Measurements from ENCODE around the gene MYH8.

The MYH8 gene
- long read RNA-seq, result 0 reads

DNA sequence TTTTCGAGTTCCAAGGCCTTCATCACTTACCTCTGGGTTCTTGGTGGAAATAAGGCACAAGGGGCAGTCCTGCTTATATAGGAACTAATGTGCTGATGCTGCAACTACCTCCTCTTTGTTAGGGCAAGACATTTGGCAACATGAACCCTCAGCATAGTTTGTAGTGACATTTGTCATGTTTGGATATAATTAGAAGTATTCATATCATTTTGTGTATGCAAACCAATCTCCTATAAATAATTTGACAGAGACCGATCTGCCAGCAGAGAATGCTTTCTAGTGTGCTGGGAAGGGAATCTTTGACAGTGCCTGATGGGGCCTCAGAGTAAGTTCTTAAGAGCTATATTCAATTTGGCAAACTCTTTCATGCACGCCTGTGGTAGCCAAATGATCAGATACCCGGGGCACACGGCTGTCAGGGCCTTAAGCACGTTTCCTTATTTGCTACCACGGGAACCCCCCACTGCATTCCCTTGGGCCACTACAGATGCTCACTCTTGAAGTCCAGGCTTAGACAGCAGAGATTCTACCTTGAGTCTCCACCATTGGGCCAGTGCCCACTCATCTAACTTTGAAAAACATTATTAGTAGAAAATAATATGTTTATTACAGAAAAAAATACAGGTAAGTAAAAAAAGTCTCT, at the start of gene MYH8:
TSS of gene MYH8 (minus strand) at position 51 of the 643 bp plus-strand sequence. CDS start 1,723 bp downstream, outside the sequence.
- Histone ChIP-seq H3K27me3 (ENCODE audit: insufficient read depth, poor library complexity, severe bottlenecking) (no peaks in the 10 kb centered on the region), H3K4me3 (replicated peaks; ENCODE audit: insufficient read depth, low read length) (no peak within 1 kb of the TSS), H3K27ac (replicated peaks) (no peak within 1 kb of the TSS)
- TF ChIP-seq, protein P1, sequence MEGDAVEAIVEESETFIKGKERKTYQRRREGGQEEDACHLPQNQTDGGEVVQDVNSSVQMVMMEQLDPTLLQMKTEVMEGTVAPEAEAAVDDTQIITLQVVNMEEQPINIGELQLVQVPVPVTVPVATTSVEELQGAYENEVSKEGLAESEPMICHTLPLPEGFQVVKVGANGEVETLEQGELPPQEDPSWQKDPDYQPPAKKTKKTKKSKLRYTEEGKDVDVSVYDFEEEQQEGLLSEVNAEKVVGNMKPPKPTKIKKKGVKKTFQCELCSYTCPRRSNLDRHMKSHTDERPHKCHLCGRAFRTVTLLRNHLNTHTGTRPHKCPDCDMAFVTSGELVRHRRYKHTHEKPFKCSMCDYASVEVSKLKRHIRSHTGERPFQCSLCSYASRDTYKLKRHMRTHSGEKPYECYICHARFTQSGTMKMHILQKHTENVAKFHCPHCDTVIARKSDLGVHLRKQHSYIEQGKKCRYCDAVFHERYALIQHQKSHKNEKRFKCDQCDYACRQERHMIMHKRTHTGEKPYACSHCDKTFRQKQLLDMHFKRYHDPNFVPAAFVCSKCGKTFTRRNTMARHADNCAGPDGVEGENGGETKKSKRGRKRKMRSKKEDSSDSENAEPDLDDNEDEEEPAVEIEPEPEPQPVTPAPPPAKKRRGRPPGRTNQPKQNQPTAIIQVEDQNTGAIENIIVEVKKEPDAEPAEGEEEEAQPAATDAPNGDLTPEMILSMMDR (IDR thresholded peaks at IDR 0.05; ENCODE audit: insufficient read depth, low read length), result no peak
- TF ChIP-seq GABPA (IDR thresholded peaks at IDR 0.05; ENCODE audit: low read depth) (no peak), POLR2AphosphoS5 (IDR thresholded peaks at IDR 0.05; ENCODE audit: low read depth) (no peak)
- no peak for DNase-seq (ENCODE audit: low read depth in 1 of 2, low spot score in 1 of 2)

DNA sequence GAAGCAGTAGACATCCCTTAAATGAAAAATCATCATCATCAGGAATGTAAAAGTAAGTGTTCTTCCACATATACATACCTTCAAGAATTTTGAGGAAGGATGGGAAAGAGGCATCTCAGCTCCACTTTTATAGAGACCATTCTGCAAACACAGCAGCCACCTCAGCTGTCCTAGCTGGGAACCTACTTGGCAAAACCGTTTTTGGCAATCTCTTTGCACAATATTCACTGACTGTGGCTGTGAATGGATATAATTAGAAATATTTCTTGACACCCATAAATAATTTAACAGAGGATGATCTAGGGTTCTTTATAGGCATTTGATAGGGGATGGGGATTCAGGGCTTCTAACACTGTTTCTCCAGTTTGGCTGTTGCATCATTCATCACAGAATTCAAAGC, 47.7 kb upstream of the MYH8 start, which contains the start of gene MYH4:
TSS of gene MYH4 (minus strand) at position 101 of the 400 bp plus-strand sequence. CDS start 2,814 bp downstream, outside the sequence.
- TF ChIP-seq, protein P1 (IDR thresholded peaks at IDR 0.05; ENCODE audit: insufficient read depth, low read length), result no peak
- TF ChIP-seq POLR2AphosphoS5 (IDR thresholded peaks at IDR 0.05; ENCODE audit: low read depth) (no peak), SPI1 (IDR thresholded peaks at IDR 0.05; ENCODE audit: borderline replicate concordance, low read depth) (no peak)
- no peak for DNase-seq (ENCODE audit: low read depth in 1 of 2, low spot score in 1 of 2)
- no peak within 1 kb of the TSS for H3K4me3 ChIP-seq (replicated peaks; ENCODE audit: insufficient read depth, low read length)
- no peak within 1 kb of the TSS for H3K27ac ChIP-seq (replicated peaks)
- H3K27me3 ChIP-seq (ENCODE audit: insufficient read depth, poor library complexity, severe bottlenecking), result no peaks in the 10 kb centered on the region

DNA sequence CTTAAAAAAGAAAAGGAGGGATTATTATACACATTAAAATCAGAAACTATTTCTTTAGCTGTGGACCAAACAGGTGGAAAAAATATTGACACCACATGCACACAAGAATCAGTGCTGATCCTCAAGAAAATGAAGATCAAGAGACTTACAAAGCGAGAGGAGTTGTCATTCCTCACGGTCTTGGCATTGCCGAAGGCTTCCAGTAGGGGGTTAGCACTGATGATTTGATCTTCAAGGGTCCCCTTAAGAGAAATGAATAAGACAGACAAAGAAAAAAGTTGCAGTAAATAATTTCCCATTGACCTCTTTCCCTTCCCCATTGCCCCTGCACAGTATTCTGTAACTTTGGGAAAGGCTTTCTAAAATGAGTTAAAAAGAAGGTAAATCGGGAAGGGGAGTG, 41.7 kb upstream of the MYH8 start:
- Histone ChIP-seq H3K27me3 (ENCODE audit: insufficient read depth, poor library complexity, severe bottlenecking) (no peaks in the 10 kb centered on the region), H3K4me3 (replicated peaks; ENCODE audit: insufficient read depth, low read length) (no peak overlapping the region), H3K27ac (replicated peaks) (no peak overlapping the region)
- DNase-seq (ENCODE audit: low read depth in 1 of 2, low spot score in 1 of 2), result no peak
- no peak for TF ChIP-seq POLR2AphosphoS5 (IDR thresholded peaks at IDR 0.05; ENCODE audit: low read depth)
- TF ChIP-seq, protein P1 (IDR thresholded peaks at IDR 0.05; ENCODE audit: insufficient read depth, low read length), result no peak
- TF ChIP-seq GABPA (IDR thresholded peaks at IDR 0.05; ENCODE audit: low read depth), result no peak

DNA sequence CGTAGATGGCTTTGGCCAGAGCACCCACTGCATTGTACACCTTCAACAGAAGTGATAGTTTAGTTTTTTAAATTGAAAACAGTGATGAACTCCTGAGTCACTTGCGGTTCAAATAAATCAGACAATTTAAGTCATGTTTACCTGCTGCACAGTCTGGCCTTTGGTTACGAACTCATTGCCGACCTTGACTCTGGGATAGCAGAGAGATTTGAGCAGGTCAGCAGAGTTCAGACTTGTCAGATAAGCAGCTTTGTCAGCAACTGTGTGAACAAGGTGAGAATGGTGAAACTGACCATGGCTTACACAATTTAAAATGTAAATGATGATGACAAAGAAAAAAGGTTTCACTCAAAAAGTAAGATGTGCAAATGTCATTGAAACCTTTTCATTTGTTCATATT, 38.3 kb upstream of the MYH8 start:
- DNase-seq (ENCODE audit: low read depth in 1 of 2, low spot score in 1 of 2), result no peak
- Histone ChIP-seq H3K27ac (replicated peaks) (no peak overlapping the region), H3K27me3 (ENCODE audit: insufficient read depth, poor library complexity, severe bottlenecking) (no peaks in the 10 kb centered on the region), H3K4me3 (replicated peaks; ENCODE audit: insufficient read depth, low read length) (no peak overlapping the region)
- TF ChIP-seq GABPA (IDR thresholded peaks at IDR 0.05; ENCODE audit: low read depth) (no peak), POLR2AphosphoS5 (IDR thresholded peaks at IDR 0.05; ENCODE audit: low read depth) (no peak), SPI1 (IDR thresholded peaks at IDR 0.05; ENCODE audit: borderline replicate concordance, low read depth) (no peak)
- TF ChIP-seq, protein P1 (IDR thresholded peaks at IDR 0.05; ENCODE audit: insufficient read depth, low read length), result no peak
- TF ChIP-seq, protein P2, sequence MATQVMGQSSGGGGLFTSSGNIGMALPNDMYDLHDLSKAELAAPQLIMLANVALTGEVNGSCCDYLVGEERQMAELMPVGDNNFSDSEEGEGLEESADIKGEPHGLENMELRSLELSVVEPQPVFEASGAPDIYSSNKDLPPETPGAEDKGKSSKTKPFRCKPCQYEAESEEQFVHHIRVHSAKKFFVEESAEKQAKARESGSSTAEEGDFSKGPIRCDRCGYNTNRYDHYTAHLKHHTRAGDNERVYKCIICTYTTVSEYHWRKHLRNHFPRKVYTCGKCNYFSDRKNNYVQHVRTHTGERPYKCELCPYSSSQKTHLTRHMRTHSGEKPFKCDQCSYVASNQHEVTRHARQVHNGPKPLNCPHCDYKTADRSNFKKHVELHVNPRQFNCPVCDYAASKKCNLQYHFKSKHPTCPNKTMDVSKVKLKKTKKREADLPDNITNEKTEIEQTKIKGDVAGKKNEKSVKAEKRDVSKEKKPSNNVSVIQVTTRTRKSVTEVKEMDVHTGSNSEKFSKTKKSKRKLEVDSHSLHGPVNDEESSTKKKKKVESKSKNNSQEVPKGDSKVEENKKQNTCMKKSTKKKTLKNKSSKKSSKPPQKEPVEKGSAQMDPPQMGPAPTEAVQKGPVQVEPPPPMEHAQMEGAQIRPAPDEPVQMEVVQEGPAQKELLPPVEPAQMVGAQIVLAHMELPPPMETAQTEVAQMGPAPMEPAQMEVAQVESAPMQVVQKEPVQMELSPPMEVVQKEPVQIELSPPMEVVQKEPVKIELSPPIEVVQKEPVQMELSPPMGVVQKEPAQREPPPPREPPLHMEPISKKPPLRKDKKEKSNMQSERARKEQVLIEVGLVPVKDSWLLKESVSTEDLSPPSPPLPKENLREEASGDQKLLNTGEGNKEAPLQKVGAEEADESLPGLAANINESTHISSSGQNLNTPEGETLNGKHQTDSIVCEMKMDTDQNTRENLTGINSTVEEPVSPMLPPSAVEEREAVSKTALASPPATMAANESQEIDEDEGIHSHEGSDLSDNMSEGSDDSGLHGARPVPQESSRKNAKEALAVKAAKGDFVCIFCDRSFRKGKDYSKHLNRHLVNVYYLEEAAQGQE (IDR thresholded peaks at IDR 0.05; ENCODE audit: insufficient replicate concordance, low read depth), result no peak

Data from HL-60 (cell line).